GM12891 (cell line): ENCODE measurements around the gene NCF1. TPM values are rescaled to one million over a fixed set of nuclear protein-coding genes. Genes with fewer than 3 reads are reported as not detected.
"Not testable (repeated sequence)": the region's sequence is repeated elsewhere in the genome, so short reads cannot be mapped to it uniquely, and the experiment has no call there.

Experiments used
- DNase-seq: peaks from one replicate; pipeline ENCODE4 v3.0.0; 2011; ENCODE audit warnings: low spot score; ENCODE audit not compliant: insufficient read length
- FAIRE-seq: peaks from 2 replicates; lab custom pipeline; 2011; peaks lifted over from hg19 to GRCh38; lab: Jason Lieb, UNC
- PAX5 ChIP-seq: IDR thresholded peaks from 2 replicates; pipeline ENCODE4 v1.6.1; 2011; ENCODE audit warnings: low read length, moderate library complexity, mild to moderate bottlenecking; ENCODE audit not compliant: insufficient read depth, severe bottlenecking
- POLR2A ChIP-seq: IDR thresholded peaks from 2 replicates; pipeline ENCODE4 v1.6.1; 2011; ENCODE audit warnings: low read depth, low read length, control low read depth
- POLR2AphosphoS5 ChIP-seq: IDR thresholded peaks from 2 replicates; pipeline ENCODE4 v1.6.1; 2011; ENCODE audit warnings: low read depth, low read length, control low read depth
- POU2F2 ChIP-seq: IDR thresholded peaks from 2 replicates; pipeline ENCODE4 v1.6.1; 2011; ENCODE audit warnings: low read depth, mild to moderate bottlenecking, control low read depth, low read length, moderate library complexity
- SPI1 ChIP-seq: IDR thresholded peaks from 2 replicates; pipeline ENCODE4 v1.6.1; 2011; ENCODE audit warnings: low read depth, low read length, control low read depth
- TAF1 ChIP-seq: IDR thresholded peaks from 2 replicates; pipeline ENCODE4 v1.6.1; 2011; ENCODE audit warnings: low read depth, low read length, control low read depth
- polyA plus RNA-seq: library from polyadenylated mRNA; unstranded; fragments of >200 nt; gene quantifications from one replicate; pipeline ENCODE4 v1.2.1, GENCODE V29; 2012; ENCODE audit warnings: low read depth, missing spikeins, inconsistent platforms; ENCODE audit not compliant: missing spikeins

NCF1 gene
- 138 TPM for polyA plus RNA-seq

DNA sequence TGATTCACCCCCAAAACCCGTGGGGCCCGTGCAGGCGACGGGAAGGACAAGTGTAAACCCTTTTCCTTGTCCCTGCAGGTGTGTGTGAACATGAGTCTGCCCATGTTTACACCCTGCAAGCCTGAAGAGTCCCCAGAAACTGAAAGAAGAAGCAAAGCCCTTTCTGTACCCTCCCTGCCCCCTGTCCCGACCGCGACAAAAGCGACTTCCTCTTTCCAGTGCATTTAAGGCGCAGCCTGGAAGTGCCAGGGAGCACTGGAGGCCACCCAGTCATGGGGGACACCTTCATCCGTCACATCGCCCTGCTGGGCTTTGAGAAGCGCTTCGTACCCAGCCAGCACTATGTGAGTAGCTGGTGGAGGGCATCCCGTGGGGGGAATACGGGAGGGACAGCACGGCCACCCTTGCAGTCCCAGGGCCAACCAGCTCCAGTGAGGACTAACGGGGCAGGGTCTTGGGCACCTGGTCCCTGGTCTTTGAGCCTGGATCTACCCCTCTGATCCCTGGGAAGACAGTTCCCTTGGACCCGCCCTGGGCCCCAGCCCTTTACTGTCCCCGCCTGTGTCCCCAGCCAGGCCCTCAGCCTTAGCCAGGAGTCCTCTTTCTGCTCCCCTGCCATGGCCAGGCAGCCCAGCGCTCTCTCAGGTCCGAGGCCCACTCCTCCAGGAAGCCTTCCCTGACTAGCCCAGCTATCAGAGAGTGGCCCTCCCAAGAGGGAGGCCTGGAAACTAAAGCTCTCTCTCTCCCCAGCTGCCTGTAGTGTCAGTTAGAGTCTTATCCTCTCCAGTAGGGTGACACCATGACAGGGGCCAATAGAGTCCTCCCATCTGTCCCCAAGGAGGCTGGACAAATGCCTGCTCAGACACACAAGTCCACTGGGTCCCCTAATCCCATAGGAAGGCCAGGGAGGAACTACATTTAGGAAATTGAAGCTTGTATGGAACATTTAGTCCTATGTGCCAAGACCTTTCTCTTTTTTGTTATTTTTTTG lies at the start of gene NCF1:
Gene NCF1 (plus strand): TSS at position 252 of the 991 bp plus-strand sequence. CDS start 21 bp downstream, at position 273.
- not testable (repeated sequence) for FAIRE-seq, DNase-seq

GRCh38 chr7:74725840-74726239 lies 48.0 kb upstream of the NCF1 start:
- no peak for DNase-seq
- TF ChIP-seq SPI1 (no peak), PAX5 (no peak), TAF1 (no peak), POLR2AphosphoS5 (no peak), POU2F2 (no peak), POLR2A (no peak)
- no peak for FAIRE-seq

DNA sequence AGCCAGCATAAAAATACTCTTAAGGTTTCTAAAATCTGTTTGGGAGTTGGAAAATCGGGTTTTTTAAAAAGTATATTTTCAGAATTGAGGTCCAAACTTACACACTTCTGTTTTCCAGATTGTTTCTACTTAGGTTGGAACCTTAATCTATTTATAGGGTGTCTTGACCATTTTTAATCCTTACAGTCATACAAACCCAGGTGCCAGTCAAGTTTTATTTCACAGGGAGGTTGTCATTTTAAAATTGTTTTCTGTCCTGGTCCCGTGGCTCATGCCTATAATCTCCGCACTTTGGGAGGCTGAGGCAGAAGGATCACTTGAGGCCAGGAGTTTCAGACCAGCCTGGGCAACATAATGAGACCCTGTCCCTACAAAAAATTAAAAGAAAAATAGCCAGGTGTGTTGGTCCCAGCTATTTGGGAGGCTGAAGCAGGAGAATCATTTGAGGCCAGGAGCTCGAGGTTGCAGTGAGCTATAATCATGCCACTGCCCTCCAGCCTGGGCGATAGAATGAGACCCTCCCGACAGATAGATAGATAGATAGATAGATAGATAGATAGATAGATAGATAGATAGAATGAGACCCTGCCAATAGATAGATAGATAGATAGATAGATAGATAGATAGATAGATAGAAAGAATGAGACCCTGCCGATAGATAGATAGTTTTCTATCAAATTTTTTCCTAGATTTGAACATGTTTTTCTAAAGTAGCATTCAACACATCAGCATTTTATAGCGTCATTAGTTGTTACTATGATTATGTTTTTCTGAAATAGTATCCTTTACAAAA lies 47.3 kb upstream of the NCF1 start:
- DNase-seq: no peak
- FAIRE-seq: no peak
- TF ChIP-seq POLR2AphosphoS5 (no peak), SPI1 (no peak), POLR2A (no peak), TAF1 (no peak)

DNA sequence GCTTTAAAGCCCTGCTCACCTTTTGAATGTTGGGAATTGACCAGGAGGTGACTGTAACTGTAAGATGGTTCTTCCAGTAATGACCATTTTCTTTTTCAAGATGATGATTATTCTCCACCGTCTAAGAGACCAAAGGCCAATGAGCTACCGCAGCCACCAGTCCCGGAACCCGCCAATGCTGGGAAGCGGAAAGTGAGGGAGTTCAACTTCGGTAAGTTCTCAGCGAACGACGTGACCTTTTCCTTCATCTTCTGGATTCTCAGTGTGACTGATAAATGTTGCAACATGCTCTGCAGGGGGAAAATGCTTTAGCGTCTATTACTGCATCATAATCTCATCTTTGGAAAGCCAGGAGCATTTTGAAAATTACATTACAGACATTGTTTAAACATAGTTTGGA lies 45.1 kb upstream of the NCF1 start:
- DNase-seq, FAIRE-seq: not testable (repeated sequence)

DNA sequence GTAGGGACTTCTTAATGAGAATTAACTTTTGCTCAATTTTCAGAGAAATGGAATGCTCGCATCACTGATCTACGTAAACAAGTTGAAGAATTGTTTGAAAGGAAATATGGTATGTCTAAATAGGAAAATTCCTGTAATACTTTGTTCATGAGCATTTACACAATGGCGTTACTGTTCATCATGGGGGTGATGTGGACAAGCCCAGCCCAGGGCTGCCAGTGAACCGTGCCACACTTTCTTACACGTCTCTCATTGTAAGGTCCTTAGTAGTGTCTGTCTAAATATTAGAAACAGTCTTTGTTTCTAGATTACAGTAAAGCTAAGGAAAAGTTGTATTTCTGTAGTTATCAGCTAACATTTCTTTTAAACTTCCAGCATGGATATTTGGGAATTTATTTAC lies 43.6 kb upstream of the NCF1 start:
- not testable (repeated sequence) for FAIRE-seq, DNase-seq

DNA sequence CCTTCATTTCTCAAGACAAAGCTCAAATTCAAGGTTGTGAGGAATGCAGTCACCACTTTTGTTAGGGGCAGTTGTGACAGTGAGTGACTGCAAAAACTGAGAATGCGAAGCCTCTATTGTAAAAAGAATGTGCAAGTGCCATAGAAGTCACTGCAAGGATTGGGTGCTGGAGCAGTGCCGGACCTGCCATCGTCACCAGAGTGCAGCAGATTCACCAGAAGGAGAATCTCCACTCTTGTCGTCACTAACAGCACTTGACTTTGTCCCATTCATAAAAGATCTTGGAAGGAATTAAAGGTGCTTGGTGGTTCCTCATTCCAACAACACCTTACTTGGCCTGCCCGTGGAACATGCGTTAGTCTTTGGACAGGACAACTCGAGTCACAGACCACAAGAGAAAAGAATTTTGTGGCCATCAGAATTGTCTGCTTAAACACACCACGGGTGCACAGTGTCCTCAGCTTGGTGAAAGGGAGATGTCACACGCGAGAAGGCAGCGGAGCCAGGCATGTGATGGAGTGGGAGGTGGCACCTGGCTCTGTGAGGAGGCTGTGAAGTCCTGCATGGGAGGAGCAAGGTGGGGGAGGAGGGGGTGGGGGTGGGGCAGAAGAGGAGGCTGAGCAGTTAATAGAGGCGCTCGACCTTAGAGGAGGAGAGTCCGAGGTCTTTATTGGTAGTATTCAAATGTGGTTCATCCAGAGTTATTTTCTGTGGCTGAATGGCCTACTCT lies 33.7 kb upstream of the NCF1 start:
- not testable (repeated sequence) for FAIRE-seq, DNase-seq

DNA sequence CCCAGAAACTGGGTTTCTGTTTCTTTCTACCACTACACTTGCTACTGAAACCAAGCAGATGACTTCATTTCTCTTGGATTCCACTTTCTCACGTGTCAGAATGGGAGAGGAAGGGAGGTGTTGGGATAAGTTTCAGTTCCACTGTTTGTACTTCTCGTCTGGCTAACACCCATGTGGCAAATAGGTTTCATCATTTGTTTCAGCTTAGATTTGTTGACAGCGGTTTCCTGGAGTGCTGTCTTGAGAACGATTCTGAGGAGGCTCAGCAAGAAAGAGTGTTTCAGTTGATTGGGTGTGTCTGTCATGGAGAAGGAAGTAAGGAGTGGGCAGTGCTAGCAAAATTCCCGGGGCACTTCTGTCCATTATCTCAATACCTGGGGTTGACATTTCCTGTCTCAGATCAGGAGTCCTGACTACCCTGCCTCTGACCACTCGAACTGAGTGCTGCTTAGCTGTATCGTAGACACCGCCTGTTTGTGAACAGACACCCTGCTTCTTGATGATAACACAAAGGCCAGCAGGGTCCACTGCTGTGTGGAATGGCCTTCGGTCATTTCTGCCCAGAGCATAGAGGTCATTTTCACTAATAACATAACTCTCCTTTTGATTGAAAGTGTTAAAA lies 29.8 kb upstream of the NCF1 start:
- not testable (repeated sequence) for DNase-seq, FAIRE-seq

- DNase-seq, FAIRE-seq: not testable (repeated sequence)
These were observed 19.8 kb upstream of the NCF1 start for GRCh38 chr7:74753921-74754482.

DNA sequence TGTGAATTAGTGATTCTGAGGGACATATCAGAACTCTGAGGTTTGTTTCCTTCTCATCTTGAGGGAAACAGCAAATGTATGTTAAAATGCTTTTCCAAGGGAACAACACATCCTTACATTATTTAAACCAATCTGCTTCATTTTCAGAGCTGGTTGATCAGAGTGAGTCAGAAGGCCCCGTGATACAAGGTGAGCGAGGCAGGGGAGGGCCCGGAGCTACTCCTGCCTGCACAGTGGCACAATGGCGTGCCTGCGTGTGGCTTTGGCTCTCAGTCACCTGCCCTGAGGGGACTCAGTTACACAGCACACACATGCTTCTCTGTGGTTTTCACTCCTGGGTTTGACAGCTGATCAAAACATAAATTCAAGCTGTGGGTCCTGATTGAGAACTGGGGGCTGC lies 17.1 kb upstream of the NCF1 start:
- FAIRE-seq, DNase-seq: not testable (repeated sequence)

DNA sequence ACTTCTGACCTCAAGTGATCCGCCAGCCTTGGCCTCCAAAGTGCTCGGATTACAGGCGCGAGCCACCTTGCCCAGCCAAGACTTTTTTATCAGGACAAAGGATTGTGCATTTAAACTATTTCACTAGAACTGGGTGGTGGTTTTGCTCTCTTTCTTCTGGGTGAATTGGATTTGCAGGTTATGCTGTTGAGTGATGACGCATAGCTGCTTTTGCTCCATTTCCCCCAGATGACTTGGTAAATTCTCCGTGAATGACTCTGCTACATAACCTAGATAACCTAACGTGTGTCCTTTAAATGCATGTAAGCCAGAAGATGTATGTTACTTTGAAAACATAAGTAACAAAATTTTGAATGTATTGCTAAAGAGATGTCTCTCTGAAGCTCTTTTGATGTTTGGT lies 15.5 kb upstream of the NCF1 start:
- DNase-seq, FAIRE-seq: not testable (repeated sequence)

DNA sequence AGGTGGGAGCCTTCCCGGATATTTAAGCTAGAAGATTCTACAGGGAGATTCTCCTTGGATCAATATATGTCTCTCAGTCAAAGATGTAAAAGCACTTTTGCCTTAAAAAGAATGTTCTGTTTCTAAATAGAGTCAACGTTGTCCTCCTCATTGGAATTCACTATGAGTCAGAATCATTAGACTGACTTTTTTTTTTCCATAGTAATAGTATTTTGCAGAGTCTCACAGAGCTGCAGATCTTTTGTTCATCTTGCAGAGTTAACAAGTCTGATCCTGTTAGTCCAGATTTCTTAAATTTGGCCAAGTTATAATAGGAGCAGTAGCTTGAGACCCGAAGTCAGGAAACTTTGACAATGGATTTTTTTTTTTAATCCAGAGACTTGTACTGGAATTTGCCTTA lies 14.8 kb upstream of the NCF1 start:
- FAIRE-seq, DNase-seq: not testable (repeated sequence)

DNA sequence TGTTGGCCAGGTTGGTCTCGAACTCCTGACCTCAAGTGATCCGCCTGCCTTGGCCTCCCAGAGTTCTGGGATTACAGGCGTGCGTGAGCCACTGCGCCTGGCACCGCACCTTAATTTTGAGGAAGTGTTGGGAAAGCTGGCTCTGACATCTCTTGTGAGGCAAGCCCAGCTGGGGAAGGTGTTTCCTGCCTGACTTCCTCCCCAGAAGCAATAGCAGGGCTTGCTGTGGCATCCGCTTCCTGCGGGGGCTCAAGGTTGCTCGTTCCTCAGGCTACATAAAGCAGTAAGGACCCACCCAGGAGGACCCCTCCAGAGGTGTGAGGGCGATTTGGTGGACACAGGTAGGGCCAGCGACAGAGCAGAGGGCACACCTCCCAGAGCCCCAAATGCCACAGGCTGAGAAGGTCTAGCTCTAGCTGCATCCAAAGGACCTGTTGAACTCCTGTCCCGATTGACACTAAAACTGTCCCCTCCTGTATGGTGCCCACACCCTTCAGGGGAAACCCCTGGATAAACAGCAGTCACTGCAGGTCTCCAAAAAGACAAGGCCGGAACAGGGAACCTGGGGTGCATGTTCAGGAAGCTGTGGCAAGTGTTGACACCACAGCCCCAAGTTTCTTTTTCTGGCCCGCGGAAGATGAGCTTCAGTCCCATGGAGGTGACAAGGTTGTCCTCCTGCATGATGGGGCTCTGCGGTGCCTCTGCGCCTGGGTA lies 8.4 kb upstream of the NCF1 start:
- FAIRE-seq, DNase-seq: not testable (repeated sequence)

- not testable (repeated sequence) for FAIRE-seq, DNase-seq
These were observed 7.3 kb upstream of the NCF1 start for GRCh38 chr7:74766509-74766908.

GRCh38 chr7:74766991-74767390 lies 6.8 kb upstream of the NCF1 start:
- not testable (repeated sequence) for FAIRE-seq

GRCh38 chr7:74770062-74770461 lies 3.7 kb upstream of the NCF1 start:
- DNase-seq, FAIRE-seq: not testable (repeated sequence)

More at GRCh38 chr7:74766991-74767390, 6.8 kb upstream of the NCF1 start:
- DNase-seq: not testable (repeated sequence)

DNA sequence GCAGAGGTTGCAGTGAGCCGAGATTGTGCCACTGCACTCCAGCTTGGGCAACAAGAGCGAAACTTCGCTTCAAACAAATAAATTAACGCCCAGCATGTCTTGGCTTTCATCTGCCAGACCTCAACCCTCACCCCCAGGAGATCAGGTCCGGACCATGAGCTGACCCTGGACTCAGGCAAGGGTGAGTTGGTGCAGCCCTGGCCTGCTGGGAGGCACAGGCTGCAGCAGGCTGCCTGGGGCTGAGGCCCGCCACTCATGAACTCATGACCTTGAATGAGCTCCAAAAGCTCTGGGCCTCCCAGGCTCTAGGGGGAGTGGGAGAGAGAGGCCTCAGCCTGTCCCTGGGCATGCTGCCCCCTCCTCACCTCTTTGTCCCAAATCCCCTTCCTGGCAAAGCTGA lies 1.7 kb upstream of the NCF1 start:
- DNase-seq, FAIRE-seq: not testable (repeated sequence)
